Activated CD4-positive, alpha-beta T cell treated with anti-CD3 and anti-CD28 coated beads for 24 hours (primary cell): Measurements from ENCODE around the gene UBR7.
"Not testable (repeated sequence)": the region's sequence is repeated elsewhere in the genome, so short reads cannot be mapped to it uniquely, and the experiment has no call there.

Experiments used
- DNase-seq, 2 donors: peaks; one replicate each; pipeline ENCODE4 v3.0.0-alpha.2; 2020; ENCODE audit warnings: low read depth in 2 of 2

UBR7 gene

DNA sequence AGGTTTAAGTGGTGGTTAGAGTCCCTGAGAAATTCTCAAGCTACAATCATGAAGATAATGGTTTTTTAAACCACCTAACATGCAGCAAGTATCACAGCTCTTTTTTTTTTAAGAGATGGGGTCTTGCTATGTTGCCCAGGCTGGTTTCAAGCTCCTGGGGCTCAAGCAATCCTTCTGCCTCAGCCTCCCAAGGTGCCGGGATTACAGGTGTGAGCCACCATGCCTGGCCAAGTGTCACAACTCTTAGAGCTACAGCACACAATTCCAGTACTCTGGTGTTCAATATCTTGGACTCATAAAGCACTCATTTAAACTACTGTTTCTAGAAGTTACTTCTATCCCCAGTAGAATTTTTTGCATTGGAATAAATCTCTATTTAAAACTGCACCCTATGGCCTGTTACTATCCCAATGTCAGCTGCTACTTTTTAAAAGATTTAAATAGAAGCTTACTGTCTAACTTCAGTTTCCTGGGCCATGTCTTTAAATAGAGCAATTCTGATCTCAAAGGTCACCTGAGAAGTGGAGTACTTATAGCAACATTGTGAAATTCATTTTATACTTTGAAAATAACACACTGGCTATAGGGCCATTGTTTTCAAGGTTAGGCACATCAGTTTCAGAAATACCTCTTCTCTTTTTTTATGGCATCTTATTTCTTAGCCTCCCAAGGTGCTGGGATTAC lies 11.6 kb upstream of the UBR7 start:
- no peak for DNase-seq

DNA sequence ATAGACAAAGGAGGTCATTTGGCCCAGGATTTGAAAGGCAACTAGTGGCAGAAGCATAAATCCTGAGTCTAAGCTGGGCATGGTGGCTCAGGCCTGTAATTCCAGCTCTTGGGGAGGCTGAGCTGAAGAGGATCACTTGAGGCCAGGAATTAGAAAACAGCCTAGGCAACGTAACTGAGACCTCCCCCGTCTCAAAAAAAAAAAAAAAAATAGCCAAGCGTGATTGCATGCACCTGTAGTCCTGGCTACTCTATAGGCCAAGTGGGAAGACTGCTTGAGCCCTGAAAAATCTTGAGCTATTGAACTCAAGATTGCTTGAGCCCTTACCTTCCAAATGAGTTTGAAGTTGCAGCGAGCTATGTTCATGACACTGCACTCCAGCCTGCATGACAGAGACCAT lies 8.0 kb upstream of the UBR7 start:
- no peak for DNase-seq

DNA sequence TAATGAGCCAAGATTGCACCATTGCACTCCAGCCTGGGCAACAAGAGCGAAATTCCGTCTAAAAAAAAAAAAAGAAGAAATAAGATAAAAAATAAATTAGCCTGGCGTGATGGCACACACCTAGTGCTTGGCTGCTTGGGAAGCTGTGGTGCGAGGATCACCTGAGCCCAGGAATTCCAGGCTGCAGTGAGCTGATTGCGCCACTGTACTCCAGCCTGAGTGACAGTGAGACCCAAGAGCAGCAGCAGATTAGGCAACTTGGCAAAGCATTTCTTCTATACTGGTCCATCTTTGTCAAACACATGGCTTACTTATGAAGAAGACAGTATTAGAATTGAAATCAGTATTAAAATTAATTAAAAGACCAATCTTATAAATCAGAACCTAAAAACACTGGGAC lies 6.5 kb upstream of the UBR7 start:
- DNase-seq = no peak

DNA sequence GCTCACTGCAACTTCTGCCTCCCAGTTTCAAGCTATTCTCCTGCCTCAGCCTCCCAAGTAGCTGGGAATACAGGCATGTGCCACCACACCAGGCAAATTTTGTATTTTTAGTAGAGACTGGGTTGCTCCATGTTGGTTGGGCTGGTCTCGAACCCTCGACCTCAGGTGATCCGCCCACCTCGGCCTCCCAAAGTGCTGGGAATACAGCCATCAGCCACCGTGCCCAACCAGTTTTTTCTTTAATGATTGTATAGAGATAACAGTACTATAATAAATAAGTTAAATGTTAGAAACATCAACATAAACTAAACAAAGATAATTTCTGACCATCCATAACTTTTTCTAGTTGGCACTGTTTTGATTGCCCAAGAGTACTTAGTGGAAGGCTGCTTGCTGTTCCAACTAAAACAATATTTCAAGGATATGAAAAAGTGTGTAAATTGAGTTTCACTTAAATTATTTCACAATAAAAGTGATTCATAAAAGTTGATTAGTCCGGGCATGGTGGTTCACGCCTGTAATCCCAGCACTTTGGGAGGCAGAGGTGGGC lies 5.8 kb upstream of the UBR7 start:
- no peak for DNase-seq

DNA sequence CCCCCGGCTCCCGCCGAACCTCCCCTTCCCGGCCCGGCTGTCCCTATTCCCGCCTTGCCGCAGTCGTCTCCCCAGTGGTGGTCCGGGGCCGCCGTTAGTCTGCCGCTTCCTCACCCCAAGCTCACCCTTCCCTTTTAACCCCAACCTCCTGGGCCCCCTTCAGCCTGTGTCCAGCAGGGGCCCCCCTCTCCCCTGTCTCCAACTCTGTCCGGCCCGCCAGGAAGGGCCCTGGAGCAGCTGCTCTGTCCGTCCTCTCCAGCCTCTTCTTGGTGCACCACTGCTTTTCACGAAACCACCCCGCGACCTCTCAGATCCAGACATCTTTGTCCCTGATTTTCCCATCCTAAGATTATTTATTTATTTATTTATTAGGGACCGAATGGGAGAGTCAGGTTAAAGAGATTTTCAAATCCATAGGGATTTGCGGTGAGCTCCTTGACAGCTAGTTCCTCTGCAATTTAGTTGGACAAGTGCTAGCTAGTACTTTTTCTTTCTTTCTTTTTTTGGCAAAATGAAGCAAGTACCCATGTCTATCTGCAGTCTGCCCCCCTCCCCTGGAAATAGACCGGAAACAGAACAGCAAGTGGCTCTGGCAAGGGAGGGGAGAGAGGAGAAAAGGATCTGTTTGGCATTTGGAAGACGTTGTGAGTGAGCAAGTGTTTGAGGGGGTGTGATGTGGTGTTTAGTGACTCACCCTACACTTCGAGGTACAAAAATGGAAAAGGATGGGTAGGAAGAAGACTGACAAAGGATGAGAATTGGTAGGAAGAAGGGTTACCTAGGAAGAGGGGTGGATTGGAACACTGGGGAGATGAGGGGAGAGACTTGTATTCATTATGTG lies 632 bp downstream of the UBR7 start:
- no peak for DNase-seq

DNA sequence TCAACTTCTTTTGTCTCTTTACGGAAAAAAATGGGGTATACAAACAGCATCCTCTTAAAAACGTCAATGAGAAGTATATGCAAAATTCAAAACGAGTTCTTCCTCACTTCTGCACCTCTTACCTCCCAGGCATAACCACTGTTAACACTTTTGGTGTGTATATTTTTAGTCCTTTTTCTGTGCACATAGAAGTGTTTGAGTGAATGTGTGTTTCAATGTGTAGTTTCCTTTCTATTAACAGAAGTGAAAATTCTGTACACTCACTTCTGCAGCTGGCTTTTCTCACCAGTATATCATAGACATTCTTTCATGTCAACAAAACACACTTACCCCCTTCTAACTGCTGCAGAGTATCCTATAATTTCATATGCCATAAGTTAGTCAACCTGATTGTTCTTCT lies 5.4 kb downstream of the UBR7 start:
- DNase-seq = no peak

DNA sequence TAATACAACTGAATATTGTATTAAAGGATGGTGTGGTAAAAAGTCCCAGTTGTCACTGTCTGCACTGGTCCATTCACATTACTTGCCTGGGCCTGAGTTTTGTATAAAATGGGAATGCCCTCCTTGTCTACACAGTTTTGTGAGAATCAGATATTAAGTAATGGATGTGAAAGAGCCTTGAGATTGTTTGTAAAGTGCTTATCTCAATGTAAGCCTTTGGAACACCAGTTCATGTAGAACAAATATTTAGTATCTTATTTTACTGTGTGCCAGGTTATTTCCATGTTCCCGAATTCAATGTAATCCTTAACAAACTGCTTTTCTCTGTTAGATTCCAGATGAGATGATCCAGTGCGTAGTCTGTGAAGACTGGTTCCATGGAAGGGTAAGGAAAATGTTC lies 7.5 kb downstream of the UBR7 start:
- no peak for DNase-seq

DNA sequence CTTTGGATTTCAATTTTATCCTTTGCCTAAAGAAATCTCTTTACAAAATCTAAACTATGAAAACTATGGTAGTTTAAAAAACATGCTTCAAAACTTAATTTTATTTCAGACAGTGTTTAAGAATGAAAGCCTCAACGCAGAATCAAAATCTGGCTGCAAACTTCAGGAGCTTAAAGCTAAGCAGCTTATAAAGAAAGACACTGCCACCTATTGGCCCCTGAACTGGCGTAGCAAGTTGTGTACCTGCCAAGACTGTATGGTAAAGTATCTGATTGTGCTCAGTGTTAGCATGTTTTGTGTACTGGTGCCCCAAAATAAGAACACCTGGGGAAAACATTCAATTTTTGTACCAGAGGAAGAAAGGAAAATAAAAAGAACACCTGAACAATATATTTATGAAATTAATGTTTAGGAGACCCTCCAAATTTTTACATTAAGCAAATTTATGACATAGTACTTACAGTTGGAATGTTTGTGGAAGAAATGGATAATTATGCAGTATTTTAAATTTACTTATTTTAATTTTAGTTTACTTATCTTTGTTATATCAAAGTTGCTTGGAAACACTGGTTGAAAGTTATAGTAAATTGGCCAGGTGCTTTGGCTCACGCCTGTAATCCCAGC lies 12.2 kb downstream of the UBR7 start:
- no peak for DNase-seq

DNA sequence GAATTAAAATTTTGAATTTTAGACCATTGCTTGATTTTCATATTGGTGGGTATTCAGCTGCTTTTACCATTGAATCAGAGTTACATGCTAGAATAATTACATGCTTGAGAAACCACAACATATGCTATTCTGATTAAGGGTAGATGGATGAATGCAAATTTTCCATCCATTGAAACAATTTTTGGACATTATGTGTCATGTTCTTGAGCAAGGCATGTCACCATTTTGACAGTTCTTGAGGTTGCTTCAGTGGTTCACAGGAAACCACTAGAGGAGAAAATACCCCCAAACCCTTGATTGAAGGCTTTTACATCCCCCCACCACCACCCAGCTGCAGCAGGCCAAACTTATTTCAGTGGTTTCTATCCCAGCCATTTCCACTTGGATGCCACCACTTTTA lies 13.5 kb downstream of the UBR7 start:
- DNase-seq = no peak

DNA sequence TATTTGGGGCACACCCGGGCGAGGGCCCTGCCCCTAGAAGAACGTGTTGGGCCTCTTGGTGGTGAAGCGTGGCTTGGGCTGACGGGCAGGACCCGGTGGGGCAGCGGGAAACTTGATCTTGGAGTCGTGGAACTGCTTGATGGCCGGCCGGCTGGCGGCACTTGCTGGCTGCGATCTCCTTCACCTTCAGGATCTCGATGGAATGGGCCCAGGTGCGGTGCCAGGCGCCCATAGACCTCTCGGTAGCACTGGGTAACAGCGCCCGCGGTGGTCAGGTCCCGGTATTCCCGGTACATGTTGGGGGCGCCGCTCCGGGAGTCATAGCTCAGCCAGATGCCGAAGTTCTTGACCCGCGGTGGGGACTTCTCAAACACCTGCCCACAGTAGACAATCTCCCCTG lies 16.5 kb downstream of the UBR7 start:
- DNase-seq = no peak

DNA sequence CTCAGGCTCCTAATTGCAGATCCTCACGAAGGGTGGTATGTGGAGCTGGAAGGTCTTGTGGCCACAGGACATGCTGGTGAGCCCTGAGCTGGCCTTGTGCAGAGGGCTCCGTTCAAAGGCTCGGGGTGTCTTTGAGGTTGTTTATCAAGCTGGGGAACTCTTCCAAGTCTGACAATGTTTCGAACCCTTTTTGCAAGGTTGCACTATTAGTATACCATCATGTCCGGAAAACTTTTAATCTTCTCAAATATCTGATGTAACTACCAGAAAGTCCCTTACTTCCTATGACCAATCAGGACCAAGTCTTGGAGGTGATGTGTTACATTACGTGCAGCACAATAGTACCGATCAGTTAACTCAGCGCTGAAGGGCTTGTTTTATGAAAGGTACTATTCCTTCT lies 21.5 kb downstream of the UBR7 start:
- no peak for DNase-seq

DNA sequence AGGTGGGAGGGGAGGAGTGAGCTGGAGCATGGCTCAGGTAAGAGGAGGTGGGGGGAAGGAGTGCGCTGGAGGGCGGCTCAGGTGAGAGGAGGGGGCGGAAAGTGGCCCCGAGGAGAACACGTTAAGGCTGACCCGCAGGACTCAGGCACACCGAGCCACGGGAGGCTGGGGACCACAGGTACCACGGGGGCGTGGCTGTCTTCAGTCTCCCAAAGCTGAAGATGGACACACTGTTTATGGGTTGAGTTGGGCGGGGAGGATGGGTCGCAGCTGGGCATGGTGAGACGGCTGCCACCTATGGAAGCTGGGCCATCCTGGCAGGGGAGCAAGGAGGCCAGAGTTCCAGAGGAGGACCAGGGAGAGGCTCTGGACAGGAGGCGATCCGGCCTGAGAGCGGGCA lies 23.5 kb downstream of the UBR7 start:
- no peak for DNase-seq

DNA sequence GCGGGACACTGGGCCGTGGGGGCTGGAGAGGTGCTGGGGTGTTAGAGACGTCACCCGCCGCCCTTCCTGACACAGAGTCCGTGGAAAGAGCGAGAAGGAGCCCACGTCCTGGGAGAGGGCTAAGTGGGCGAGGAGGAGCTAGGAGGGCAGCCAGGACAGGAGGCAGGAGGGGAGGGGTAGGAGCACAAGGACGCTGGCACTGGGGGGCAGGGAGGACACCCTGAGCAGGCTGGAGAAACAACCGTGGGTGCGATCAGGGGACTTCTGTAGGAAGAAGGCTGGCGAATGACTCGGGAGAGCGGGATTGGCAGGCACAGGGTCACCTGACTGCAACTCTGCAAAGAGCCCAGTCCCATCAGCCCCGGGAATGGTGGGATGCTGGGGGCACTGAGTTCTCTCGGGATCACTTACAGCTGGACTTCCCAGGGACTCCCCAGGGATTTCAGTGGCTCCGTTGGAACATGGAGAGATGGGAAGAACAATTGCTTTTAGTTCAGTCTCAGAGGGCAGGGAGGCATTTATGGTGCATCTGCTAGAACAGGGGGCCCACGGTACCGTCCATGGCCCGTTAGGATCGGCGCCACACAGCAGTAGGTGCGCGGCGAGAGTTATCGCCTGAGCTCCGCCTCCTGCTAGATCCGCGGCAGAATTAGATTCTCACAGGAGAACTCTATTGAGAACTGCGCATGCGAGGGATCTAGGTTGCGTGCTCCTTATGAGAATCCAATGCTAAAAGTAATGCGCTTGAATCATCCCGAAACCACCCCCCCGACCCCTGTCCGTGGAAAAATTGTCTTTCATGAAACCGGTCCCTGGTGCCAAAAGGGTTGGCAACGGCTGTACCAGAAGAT lies 24.3 kb downstream of the UBR7 start:
- no peak for DNase-seq

DNA sequence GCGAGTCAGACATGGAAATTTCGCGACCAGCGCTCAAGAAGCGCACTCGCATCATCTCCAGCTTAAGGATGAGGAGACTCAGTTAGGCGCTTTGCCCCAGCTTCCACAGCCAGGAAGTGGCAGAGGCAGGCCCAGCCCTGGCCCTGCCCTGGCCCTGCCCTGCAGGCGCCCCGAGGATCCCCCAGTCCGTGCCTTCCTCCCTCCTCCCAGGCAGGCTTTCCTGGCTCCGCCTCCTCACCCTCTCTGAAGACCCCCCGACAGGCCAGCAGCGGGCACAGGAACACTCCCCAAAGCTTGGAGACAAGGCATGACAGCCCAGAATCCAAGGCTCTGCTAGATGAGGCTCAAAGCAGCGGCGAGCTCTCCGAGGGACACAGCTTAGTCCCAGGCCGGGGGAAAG lies 25.1 kb downstream of the UBR7 start:
- no peak for DNase-seq

DNA sequence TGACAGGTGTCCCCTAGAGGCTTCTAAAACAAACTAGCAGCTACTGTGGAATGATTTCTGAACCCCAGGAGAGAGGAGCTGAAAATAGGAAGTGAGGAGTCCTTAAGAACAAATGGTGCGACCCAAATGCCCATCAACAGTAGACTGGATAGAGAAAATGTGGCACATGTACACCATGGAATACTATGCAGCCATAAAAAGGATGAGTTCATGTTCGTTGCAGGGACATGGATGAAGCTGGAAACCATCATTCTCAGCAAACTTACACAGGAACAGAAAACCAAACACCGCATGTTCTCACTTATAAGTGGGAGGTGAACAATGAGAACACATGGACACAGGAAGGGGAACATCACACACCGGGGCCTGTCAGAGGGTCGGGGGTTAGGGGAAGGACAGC lies 26.0 kb downstream of the UBR7 start:
- not testable (repeated sequence) for DNase-seq

DNA sequence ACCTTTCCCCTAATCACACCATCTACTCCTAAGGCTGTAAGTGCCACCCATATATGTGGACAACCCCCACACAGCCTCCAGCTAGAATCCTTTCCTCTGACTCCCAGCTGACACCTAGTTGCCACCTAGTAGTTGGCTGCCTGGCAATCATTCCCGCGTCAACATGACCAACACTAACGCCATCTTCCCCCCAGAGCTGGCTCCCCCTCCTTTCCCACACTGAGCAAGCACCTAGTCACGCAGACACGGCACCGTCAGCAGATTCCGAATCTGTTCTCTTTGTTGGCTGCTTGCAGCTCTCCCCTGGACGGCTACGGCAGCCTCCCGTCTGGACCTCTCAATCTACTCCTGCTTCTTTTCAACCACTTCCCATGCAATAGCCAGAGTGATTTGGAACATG lies 27.7 kb downstream of the UBR7 start:
- no peak for DNase-seq

DNA sequence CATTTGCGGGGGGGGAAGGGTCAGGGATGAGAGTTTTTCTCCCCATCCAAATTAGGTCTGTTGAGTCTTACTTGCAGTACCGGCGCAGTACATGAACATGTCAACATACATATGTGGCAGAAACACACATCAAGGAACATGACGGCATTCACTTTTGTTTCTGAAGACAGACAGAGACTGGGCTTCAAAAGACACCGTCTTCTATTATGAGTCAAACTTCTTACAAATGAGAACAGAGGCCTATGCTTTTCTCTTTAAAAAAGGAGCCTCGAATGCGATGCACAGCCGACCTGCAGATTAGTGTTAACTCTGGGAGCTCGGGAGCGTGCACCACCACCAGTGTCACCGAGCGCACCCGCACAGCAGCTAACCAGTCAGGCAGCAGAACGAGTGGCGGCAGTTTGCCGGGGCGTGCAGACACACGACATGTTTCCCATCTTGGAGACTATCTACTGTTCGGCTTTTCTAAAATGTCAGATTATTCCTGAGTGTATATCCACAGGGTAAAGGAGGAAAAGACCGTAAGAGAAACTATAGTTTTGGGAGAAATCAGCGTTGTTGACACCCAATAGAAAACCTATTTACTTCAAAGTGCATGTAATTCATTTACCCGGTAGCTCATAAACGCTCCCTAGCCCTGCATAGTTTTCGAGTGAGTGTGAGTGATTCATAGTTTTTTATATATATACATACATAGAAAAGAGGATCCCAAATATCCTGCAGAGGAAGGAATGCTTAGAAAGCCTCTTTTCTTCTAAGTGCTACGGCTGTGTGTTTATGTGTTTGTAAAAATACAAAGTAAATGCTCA lies 33.0 kb downstream of the UBR7 start:
- DNase-seq = no peak

DNA sequence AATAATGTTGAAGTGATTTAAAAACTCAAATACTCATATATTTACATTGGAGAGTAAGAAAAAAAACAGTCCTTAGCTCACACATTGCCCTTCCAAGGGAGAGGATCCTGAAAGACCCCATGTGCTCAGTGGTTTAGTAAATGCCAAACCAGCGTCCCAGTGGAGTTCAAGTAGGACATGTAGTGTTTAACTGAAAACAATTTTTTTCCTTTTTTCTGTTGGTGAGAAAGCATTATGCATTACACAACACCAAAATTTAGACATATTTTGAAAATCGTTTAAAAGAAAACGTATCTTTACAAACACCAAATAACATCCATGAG lies 33.6 kb downstream of the UBR7 start:
- DNase-seq = no peak

DNA sequence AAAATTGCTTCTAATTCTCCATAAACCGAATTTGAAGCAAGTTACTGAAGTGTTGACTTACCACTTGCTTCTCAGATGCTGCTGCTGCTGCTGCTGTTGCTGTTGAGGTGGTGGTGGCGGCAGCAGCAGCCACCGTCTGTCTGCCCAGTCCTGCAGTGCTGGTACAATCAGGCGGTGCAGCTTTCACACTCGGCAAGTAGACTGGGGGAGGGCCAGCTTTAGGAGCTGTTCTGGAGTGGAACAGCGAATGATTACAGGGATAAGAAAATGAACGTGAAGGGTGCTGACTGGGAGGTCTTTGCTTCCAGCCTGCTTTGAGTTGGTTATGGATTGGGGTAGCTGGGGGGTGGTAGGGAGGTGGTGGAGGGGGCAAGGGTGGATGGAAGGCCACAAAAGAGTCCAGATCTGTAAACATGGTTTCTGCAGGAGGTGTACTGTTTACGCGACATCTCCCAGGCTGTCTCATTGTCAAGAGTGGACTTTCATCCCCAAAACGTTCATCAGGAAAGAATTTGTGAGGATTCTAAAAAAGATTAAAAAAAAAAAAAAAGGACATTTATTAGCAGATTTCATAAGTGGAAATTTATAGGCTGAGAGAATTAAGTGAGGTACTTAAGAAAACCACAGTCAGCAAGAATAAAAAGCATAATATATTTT lies 38.8 kb downstream of the UBR7 start:
- no peak for DNase-seq

DNA sequence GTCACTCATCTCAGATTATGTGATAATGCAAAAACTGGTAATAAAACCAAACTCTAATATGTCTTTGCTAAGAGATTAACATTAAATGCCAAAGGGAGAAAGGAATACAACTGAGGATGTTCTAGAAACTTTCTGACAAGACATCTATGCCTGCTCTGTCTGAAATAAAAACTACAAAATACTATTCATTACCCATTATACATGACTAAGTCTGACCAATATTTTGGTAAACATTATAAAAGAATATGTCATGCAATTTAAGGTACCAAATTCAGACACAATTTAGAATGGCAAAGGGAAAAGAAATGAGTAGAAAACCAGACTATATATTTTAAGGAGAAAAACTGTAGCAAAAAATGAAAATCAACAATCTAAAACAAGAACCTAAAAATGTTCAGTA lies 39.5 kb downstream of the UBR7 start:
- DNase-seq = no peak
